Measurements from ENCODE around the gene ENAH.
A peak's percentile ranks its signal among the peaks of the same experiment; 100 is the strongest.

Gene ENAH

DNA sequence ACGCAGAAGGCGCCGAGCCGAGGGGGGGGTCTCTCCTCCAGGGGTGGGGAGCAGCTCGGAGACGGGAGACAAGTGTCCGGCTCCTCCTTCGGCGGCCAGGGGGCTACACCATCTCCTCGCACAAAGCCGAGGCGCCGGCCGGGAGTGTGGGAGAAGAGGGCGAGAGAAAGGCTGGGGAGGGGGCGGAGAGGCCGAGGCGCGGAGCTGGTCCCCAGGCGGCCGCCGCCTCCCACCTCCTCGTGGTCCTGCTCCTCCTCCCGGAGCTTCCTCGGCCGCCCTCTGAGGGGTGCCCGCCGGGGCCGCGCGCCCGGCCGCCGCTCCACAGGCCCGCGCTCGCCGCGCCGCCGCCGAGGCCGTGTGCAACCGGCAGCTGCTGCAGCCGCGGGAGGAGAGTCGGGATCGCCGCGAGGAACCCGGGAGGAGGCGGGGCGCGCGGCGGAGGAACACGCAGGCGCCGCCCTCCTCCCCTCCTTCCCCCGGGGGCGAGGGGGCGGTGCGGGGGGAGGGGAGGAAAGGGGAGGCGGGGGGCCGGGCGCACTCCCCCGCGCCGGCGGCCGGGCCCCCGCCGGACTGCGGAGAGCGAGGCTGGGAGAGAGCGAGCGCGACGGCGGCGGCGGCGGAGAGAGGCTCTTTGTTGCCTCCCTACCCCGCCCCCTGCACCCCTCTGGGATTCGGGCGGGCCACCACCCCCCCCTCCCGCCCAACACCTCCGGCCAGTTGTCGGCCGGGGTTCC, at the start of gene ENAH:
Gene ENAH, minus strand, starts transcription at position 395 of the 734 bp plus-strand sequence. CDS start 433 bp downstream, outside the sequence.
- H3F3A ChIP-seq (ENCODE audit: insufficient read depth, low read length), result peaks cover 6% of the 10 kb centered on the region; the same call in 1 of the 2 replicates
- H4K20me1 ChIP-seq (ENCODE audit: insufficient read depth, low read length), result no peaks in the 10 kb centered on the region
- H3K9ac ChIP-seq (ENCODE audit: low read length), result peak within 1 kb of the TSS; percentile 53; the same call in 1 of the 2 replicates
- no peaks in the 10 kb centered on the region for H3K9me2 ChIP-seq (replicated peaks; ENCODE audit: insufficient read depth, low read length)
- peak within 1 kb of the TSS; percentile 95 for H2AFZ ChIP-seq (ENCODE audit: low read length)
- no peak within 1 kb of the TSS for H3K27ac ChIP-seq (ENCODE audit: low read length)
- no peak for TF ChIP-seq EZH2phosphoT487 (IDR thresholded peaks at IDR 0.05; ENCODE audit: low read length)
- no peak for TF ChIP-seq EZH2 (optimal IDR thresholded peaks at IDR 0.05; ENCODE audit: low read depth, low read length)
- TF ChIP-seq, protein P1, sequence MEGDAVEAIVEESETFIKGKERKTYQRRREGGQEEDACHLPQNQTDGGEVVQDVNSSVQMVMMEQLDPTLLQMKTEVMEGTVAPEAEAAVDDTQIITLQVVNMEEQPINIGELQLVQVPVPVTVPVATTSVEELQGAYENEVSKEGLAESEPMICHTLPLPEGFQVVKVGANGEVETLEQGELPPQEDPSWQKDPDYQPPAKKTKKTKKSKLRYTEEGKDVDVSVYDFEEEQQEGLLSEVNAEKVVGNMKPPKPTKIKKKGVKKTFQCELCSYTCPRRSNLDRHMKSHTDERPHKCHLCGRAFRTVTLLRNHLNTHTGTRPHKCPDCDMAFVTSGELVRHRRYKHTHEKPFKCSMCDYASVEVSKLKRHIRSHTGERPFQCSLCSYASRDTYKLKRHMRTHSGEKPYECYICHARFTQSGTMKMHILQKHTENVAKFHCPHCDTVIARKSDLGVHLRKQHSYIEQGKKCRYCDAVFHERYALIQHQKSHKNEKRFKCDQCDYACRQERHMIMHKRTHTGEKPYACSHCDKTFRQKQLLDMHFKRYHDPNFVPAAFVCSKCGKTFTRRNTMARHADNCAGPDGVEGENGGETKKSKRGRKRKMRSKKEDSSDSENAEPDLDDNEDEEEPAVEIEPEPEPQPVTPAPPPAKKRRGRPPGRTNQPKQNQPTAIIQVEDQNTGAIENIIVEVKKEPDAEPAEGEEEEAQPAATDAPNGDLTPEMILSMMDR (IDR thresholded peaks at IDR 0.05; ENCODE audit: low read length), result no peak
- H3K27me3 ChIP-seq (replicated peaks; ENCODE audit: insufficient read depth, low read length), result peaks cover 8% of the 10 kb centered on the region
- no peaks in the 10 kb centered on the region for H3K36me3 ChIP-seq (replicated peaks; ENCODE audit: insufficient read depth, low read length)
- H3K4me2 ChIP-seq (ENCODE audit: low read depth, low read length), result peak within 1 kb of the TSS; percentile 99
- no peaks in the 10 kb centered on the region for H3K4me1 ChIP-seq (ENCODE audit: low read length)
- peak; percentile 66 for DNase-seq
- peak within 1 kb of the TSS; percentile 80 for H3K4me3 ChIP-seq (ENCODE audit: low read length)
- no peaks in the 10 kb centered on the region for H3K79me2 ChIP-seq (ENCODE audit: low read length)
- H3K9me3 ChIP-seq (replicated peaks; ENCODE audit: insufficient read depth, low read length), result no peaks in the 10 kb centered on the region

DNA sequence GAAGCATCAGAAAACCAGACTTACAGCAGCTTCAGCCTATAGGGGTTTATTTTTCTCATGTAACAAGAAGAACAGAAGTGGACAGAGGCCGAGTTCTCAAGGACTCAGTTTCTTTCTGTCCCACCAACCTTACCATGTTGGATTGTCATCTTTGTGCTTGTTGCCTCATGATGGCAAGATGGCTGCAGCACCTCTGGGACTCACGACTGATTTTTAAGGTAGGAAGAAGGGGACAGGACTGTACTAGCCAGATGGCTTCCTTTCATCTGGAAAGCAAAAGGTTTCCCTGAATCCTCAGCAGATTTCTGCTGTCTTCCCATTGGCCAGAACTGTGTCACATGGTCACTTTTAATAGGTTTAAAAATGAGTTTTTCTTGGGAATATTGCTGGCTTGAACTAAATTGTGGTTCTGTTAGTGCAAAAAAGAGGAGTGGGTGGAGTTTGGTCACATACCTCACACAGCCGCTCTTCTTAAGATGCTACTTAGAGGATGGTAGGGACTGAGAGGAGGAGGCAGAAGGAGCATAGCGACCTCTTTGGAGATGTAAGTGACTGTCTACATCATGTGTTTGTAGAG, 48.1 kb upstream of the ENAH start:
- no peaks in the 10 kb centered on the region for H3K36me3 ChIP-seq (replicated peaks; ENCODE audit: insufficient read depth, low read length)
- H3K4me1 ChIP-seq (ENCODE audit: low read length), result no peaks in the 10 kb centered on the region
- no peak overlapping the region for H3K9ac ChIP-seq (ENCODE audit: low read length)
- no peak overlapping the region for H3K27ac ChIP-seq (ENCODE audit: low read length)
- no peak overlapping the region for H3K4me3 ChIP-seq (ENCODE audit: low read length)
- H2AFZ ChIP-seq (ENCODE audit: low read length), result no peak overlapping the region
- DNase-seq, result no peak
- no peak overlapping the region for H3K4me2 ChIP-seq (ENCODE audit: low read depth, low read length)
- H3K79me2 ChIP-seq (ENCODE audit: low read length), result no peaks in the 10 kb centered on the region
- H3K9me2 ChIP-seq (replicated peaks; ENCODE audit: insufficient read depth, low read length), result no peaks in the 10 kb centered on the region
- H4K20me1 ChIP-seq (ENCODE audit: insufficient read depth, low read length), result no peaks in the 10 kb centered on the region
- H3F3A ChIP-seq (ENCODE audit: insufficient read depth, low read length), result no peaks in the 10 kb centered on the region
- H3K27me3 ChIP-seq (replicated peaks; ENCODE audit: insufficient read depth, low read length), result no peaks in the 10 kb centered on the region
- TF ChIP-seq EZH2phosphoT487 (IDR thresholded peaks at IDR 0.05; ENCODE audit: low read length) (no peak), EZH2 (optimal IDR thresholded peaks at IDR 0.05; ENCODE audit: low read depth, low read length) (no peak)
- TF ChIP-seq, protein P1 (IDR thresholded peaks at IDR 0.05; ENCODE audit: low read length), result no peak
- no peaks in the 10 kb centered on the region for H3K9me3 ChIP-seq (replicated peaks; ENCODE audit: insufficient read depth, low read length)

DNA sequence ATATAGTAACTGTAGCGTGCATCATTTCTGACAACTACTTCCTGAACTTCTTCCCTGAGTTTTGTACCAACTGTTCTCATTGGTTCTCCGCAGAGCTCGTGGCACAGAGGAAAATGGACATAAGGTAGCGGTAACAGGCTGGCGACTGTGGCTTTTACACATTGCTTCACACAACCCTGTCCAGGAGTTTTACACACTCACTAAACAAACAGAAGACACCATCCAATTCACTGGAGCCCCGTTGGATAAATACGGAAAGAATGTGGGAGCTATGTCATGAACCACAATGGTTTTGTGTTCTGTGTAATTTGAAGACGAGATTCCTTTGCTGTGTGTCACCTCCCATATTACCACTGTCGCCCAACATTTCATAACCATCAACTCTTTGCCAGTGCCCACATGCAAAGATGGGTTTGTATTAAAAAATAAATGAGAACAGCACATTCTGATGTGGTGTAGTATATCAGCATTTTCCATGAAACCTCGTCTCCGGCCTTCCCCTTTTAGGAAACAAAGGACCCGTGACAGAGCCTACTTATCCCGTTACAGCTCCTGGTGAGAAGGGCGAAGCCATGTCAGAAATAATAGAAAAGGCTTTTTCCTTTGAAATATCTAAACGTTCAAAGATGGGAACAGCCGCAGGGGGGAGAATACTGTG, 47.4 kb upstream of the ENAH start:
- no peak overlapping the region for H3K4me2 ChIP-seq (ENCODE audit: low read depth, low read length)
- H3K36me3 ChIP-seq (replicated peaks; ENCODE audit: insufficient read depth, low read length), result no peaks in the 10 kb centered on the region
- H3F3A ChIP-seq (ENCODE audit: insufficient read depth, low read length), result no peaks in the 10 kb centered on the region
- no peaks in the 10 kb centered on the region for H4K20me1 ChIP-seq (ENCODE audit: insufficient read depth, low read length)
- H3K9me3 ChIP-seq (replicated peaks; ENCODE audit: insufficient read depth, low read length), result no peaks in the 10 kb centered on the region
- no peaks in the 10 kb centered on the region for H3K79me2 ChIP-seq (ENCODE audit: low read length)
- H3K4me1 ChIP-seq (ENCODE audit: low read length), result no peaks in the 10 kb centered on the region
- no peaks in the 10 kb centered on the region for H3K27me3 ChIP-seq (replicated peaks; ENCODE audit: insufficient read depth, low read length)
- TF ChIP-seq EZH2 (optimal IDR thresholded peaks at IDR 0.05; ENCODE audit: low read depth, low read length) (no peak), EZH2phosphoT487 (IDR thresholded peaks at IDR 0.05; ENCODE audit: low read length) (no peak)
- TF ChIP-seq, protein P1 (IDR thresholded peaks at IDR 0.05; ENCODE audit: low read length), result no peak
- H3K9ac ChIP-seq (ENCODE audit: low read length), result no peak overlapping the region
- H2AFZ ChIP-seq (ENCODE audit: low read length), result no peak overlapping the region
- DNase-seq, result no peak
- no peaks in the 10 kb centered on the region for H3K9me2 ChIP-seq (replicated peaks; ENCODE audit: insufficient read depth, low read length)
- H3K27ac ChIP-seq (ENCODE audit: low read length), result no peak overlapping the region
- no peak overlapping the region for H3K4me3 ChIP-seq (ENCODE audit: low read length)
